Measurements from ENCODE around the gene NPPC. TPM values are rescaled to one million over a fixed set of nuclear protein-coding genes. Genes with fewer than 3 reads are reported as not detected.
A peak's percentile ranks its signal among the peaks of the same experiment; 100 is the strongest.

Gene NPPC
- total and polyA plus RNA-seq, 5 donors: 1.7 to 14.0 (median 3.4) TPM

DNA sequence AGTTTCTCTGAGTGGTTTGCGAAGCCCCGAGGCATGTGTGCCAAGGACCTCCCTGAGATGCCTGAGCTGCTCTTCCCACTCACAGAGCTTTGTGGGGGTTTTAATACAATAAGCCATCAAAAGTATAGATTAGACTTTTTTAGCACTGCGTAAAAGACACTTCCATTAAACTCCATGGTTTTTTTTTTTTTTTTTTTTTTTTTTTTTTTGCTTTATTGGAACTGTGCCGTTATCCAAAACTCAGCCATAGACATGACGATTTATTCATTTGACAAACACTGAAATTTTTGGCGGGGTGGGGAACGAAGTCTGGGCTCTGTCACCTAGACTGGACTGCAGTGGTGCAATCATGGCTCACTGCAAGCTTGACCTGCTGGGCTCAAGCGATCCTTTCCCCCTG is 18.4 kb downstream of the NPPC start:
- intact Hi-C loops (cut with DNase I): loop anchor here in 3 of 4 donors (5.0 to 10.0 kb wide), 4 partner anchors 420 to 617 kb away; partner anchors contain the start of genes CHRND (in 1 of the 3) and PRSS56 (in 1 of the 3)
- no peaks in the 10 kb centered on the region for H3K4me1 ChIP-seq (ENCODE audit: control insufficient read depth, insufficient read depth, low read length)
- no peak overlapping the region for H3K4me3 ChIP-seq (ENCODE audit: low read length)
- H3K27me3 ChIP-seq (ENCODE audit: control insufficient read depth, insufficient read depth): no peaks in the 10 kb centered on the region
- H3K9me3 ChIP-seq (ENCODE audit: control insufficient read depth, low read length): no peaks in the 10 kb centered on the region
- no peak overlapping the region for H3K27ac ChIP-seq (ENCODE audit: low read length)
- DNase-seq: no peak
- WGBS: 92% methylated on average over 8 of the region's 8 CpGs
- no peak for ATAC-seq

GRCh38 chr2:231905026-231905425 is 21.2 kb downstream of the NPPC start:
- H3K4me1 ChIP-seq (ENCODE audit: control insufficient read depth, insufficient read depth, low read length): no peaks in the 10 kb centered on the region
- ATAC-seq (no peak), DNase-seq (no peak)
- WGBS: 88% methylated on average over 4 of the region's 4 CpGs
- intact Hi-C loops (cut with DNase I): loop anchor here in 3 of 4 donors (5.0 to 10.0 kb wide), 4 partner anchors 422 to 620 kb away; partner anchors contain the start of genes CHRND (in 1 of the 3) and PRSS56 (in 1 of the 3)
- no peak overlapping the region for H3K4me3 ChIP-seq (ENCODE audit: low read length)
- H3K27me3 ChIP-seq (ENCODE audit: control insufficient read depth, insufficient read depth): no peaks in the 10 kb centered on the region
- H3K9me3 ChIP-seq (ENCODE audit: control insufficient read depth, low read length): no peaks in the 10 kb centered on the region
- H3K27ac ChIP-seq (ENCODE audit: low read length): no peak overlapping the region

DNA sequence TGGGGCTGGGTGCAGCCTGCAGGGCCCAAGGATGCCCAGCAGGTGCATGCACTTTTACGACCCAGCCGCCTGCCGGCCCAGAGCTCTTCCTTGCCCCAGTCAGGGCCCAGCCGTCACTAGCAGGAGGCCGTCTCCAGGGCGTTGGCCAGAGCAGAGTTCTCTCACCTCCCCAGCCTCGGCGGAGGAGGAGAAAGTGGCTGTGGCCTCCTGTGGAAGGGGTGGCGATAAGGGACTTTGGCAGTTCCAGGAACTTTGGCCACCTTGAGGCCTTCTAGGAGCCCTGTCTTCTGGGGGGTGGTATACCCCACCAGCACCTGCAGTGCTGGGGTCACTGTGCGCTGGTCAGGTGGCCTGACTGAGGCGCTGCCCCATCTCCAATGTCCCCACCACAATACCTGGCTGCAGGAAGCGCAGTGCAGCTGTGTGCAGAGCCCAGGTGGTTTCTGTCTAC is 22.0 kb downstream of the NPPC start:
- H3K27ac ChIP-seq (ENCODE audit: low read length): no peak overlapping the region
- H3K4me3 ChIP-seq (ENCODE audit: low read length): no peak overlapping the region
- H3K4me1 ChIP-seq (ENCODE audit: control insufficient read depth, insufficient read depth, low read length): no peaks in the 10 kb centered on the region
- H3K9me3 ChIP-seq (ENCODE audit: control insufficient read depth, low read length): no peaks in the 10 kb centered on the region
- ATAC-seq: no peak
- intact Hi-C loops (cut with DNase I): loop anchor here in 3 of 4 donors (5.0 to 10.0 kb wide), 3 partner anchors 533 to 621 kb away; partner anchors contain the start of genes PRSS56 (in 2 of the 3) and CHRND (in 1 of the 3)
- H3K27me3 ChIP-seq (ENCODE audit: control insufficient read depth, insufficient read depth): no peaks in the 10 kb centered on the region
- 83% methylated on average over 12 of the region's 12 CpGs for WGBS
- no peak for DNase-seq

GRCh38 chr2:231902598-231902997 is 23.6 kb downstream of the NPPC start:
- ATAC-seq (no peak), DNase-seq (no peak)
- H3K4me1 ChIP-seq (ENCODE audit: control insufficient read depth, insufficient read depth, low read length): no peaks in the 10 kb centered on the region
- 80% methylated on average over 5 of the region's 5 CpGs for WGBS
- H3K9me3 ChIP-seq (ENCODE audit: control insufficient read depth, low read length): no peaks in the 10 kb centered on the region
- no peak overlapping the region for H3K4me3 ChIP-seq (ENCODE audit: low read length)
- H3K27me3 ChIP-seq (ENCODE audit: control insufficient read depth, insufficient read depth): no peaks in the 10 kb centered on the region
- intact Hi-C loops (cut with DNase I): loop anchor here in 3 of 4 donors (5.0 to 10.0 kb wide), 3 partner anchors 535 to 622 kb away; partner anchors contain the start of genes PRSS56 (in 2 of the 3) and CHRND (in 1 of the 3)
- no peak overlapping the region for H3K27ac ChIP-seq (ENCODE audit: low read length)

- Histone ChIP-seq H3K27me3 (ENCODE audit: control insufficient read depth, insufficient read depth) (no peaks in the 10 kb centered on the region), H3K9me3 (ENCODE audit: control insufficient read depth, low read length) (no peaks in the 10 kb centered on the region), H3K4me1 (ENCODE audit: control insufficient read depth, insufficient read depth, low read length) (no peaks in the 10 kb centered on the region), H3K4me3 (ENCODE audit: low read length) (no peak overlapping the region), H3K27ac (ENCODE audit: low read length) (no peak overlapping the region)
- ATAC-seq: no peak
- intact Hi-C loops (cut with DNase I): loop anchor here in 3 of 4 donors (5.0 to 10.0 kb wide), 3 partner anchors 536 to 624 kb away; partner anchors contain the start of genes PRSS56 (in 2 of the 3) and CHRND (in 1 of the 3)
- 67% methylated on average over 5 of the region's 5 CpGs for WGBS
- DNase-seq: no peak
These were observed 25.2 kb downstream of the NPPC start for GRCh38 chr2:231900972-231901371.

GRCh38 chr2:231900486-231900942 is 25.7 kb downstream of the NPPC start:
- Histone ChIP-seq H3K27me3 (ENCODE audit: control insufficient read depth, insufficient read depth) (no peaks in the 10 kb centered on the region), H3K4me3 (ENCODE audit: low read length) (no peak overlapping the region), H3K27ac (ENCODE audit: low read length) (no peak overlapping the region), H3K9me3 (ENCODE audit: control insufficient read depth, low read length) (no peaks in the 10 kb centered on the region), H3K4me1 (ENCODE audit: control insufficient read depth, insufficient read depth, low read length) (no peaks in the 10 kb centered on the region)
- WGBS: 11% methylated on average over 22 of the region's 22 CpGs
- peak; percentile 71 to 88 for ATAC-seq
- DNase-seq: peak; percentile 81 to 91 (median 89)
- intact Hi-C loops (cut with DNase I): loop anchor here in 3 of 4 donors (5.0 to 10.0 kb wide), 3 partner anchors 537 to 624 kb away; partner anchors contain the start of genes PRSS56 (in 2 of the 3) and CHRND (in 1 of the 3)

DNA sequence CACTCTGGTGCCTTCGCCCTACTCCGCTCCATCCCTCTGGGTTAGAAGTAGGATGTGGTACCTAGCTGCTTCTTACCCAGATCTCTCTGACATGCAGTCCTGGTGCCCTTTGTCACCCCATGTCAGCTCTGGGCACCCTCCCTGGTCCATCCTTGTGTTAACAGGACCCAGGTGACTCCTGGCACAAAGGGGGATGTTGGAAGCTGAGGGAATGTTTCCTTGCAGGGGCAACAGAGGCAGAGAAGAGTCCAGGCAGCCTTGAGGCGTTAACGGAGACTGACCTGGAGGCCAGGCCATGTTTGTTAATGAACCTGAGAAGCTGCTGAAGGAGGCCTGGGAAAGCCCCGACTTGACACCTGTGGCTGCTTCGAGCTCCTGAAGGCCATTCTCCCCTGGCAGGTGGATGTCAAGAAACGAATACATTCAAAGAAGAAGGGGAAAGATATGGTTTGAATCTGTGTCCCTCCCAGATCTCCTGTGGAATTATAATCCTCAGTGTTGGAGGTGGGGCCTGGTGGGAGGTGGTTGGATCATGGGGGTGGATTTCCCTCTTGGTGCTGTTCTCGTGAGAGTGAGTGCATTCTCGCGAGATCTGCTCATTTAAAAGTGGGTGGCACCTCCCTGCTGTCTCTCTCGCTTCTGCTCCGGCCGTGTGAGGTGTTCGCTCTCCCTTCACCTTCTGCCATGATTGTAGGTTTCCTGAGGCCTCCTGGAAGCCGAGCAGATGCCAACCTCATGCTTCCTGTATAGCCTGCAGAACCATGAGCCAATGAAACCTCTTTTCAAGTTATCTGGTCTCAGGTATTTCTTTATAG is 31.4 kb downstream of the NPPC start:
- DNase-seq: no peak

GRCh38 chr2:231891514-231891905 is 34.7 kb downstream of the NPPC start:
- ATAC-seq (no peak), DNase-seq (no peak)
- H3K27me3 ChIP-seq (ENCODE audit: control insufficient read depth, insufficient read depth): peaks cover 2% of the 10 kb centered on the region
- no peak overlapping the region for H3K27ac ChIP-seq (ENCODE audit: low read length)
- no peaks in the 10 kb centered on the region for H3K4me1 ChIP-seq (ENCODE audit: control insufficient read depth, insufficient read depth, low read length)
- intact Hi-C loops (cut with DNase I): no loop called here
- WGBS: 85% methylated on average over 11 of the region's 11 CpGs
- H3K9me3 ChIP-seq (ENCODE audit: control insufficient read depth, low read length): no peaks in the 10 kb centered on the region
- no peak overlapping the region for H3K4me3 ChIP-seq (ENCODE audit: low read length)

More for the DNA sequence above, 31.4 kb downstream of the NPPC start:
- Histone ChIP-seq H3K4me3 (ENCODE audit: low read length) (no peak overlapping the region), H3K4me1 (ENCODE audit: control insufficient read depth, insufficient read depth, low read length) (no peaks in the 10 kb centered on the region), H3K27ac (ENCODE audit: low read length) (no peak overlapping the region), H3K27me3 (ENCODE audit: control insufficient read depth, insufficient read depth) (no peaks in the 10 kb centered on the region), H3K9me3 (ENCODE audit: control insufficient read depth, low read length) (no peaks in the 10 kb centered on the region)
- intact Hi-C loops (cut with DNase I): no loop called here
- 85% methylated on average over 15 of the region's 15 CpGs for WGBS
- ATAC-seq: no peak

DNA sequence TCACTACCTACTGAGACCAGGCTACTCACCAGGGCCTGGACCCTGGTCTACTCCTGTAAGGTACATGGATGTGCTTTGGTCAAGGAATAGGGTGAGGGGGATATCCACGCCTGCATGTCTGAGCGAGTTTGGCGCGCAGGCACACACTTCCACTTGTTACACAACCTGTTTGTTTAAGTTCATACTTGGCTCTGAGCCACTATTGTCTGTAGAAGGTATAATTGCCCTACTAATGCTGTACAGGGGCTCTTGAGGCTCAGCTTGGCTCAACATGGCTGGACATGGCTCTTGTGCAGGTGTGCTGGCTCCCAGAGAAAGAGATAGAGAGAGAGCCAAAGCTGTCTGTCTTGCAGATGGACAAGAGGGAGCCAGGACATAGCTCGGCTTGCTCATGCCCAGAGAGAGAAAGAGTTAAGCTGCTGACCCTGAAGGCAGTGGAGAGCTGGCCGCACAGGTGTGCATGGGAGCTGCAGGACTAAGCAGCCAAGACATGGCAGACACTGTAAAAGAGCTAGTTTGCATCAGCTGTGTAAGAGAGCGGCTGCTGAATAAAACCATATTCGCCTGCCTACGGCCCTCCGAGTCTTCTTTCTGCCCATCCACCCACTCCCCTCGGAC is 35.2 kb downstream of the NPPC start:
- H3K27me3 ChIP-seq (ENCODE audit: control insufficient read depth, insufficient read depth): peaks cover 2% of the 10 kb centered on the region
- H3K27ac ChIP-seq (ENCODE audit: low read length): no peak overlapping the region
- whole genome bisulfite sequencing: 78% methylated on average over 11 of the region's 11 CpGs
- no peaks in the 10 kb centered on the region for H3K4me1 ChIP-seq (ENCODE audit: control insufficient read depth, insufficient read depth, low read length)
- intact Hi-C loops (cut with DNase I): no loop called here
- DNase-seq: no peak
- no peak for ATAC-seq
- no peak overlapping the region for H3K4me3 ChIP-seq (ENCODE audit: low read length)
- peaks cover 3% of the 10 kb centered on the region for H3K9me3 ChIP-seq (ENCODE audit: control insufficient read depth, low read length)

- H3K9me3 ChIP-seq (ENCODE audit: control insufficient read depth, low read length): peaks cover 3% of the 10 kb centered on the region
- no peak overlapping the region for H3K27ac ChIP-seq (ENCODE audit: low read length)
- peaks cover 2% of the 10 kb centered on the region for H3K27me3 ChIP-seq (ENCODE audit: control insufficient read depth, insufficient read depth)
- no peaks in the 10 kb centered on the region for H3K4me1 ChIP-seq (ENCODE audit: control insufficient read depth, insufficient read depth, low read length)
- WGBS: 87% methylated on average over 6 of the region's 6 CpGs
- no peak overlapping the region for H3K4me3 ChIP-seq (ENCODE audit: low read length)
- ATAC-seq: no peak
- no peak for DNase-seq
- intact Hi-C loops (cut with DNase I): no loop called here
These were observed 38.4 kb downstream of the NPPC start for GRCh38 chr2:231887756-231888155.
